HepG2 (cell line): Measurements from ENCODE around the gene IRF7. TPM values are rescaled to one million over a fixed set of nuclear protein-coding genes. Genes with fewer than 3 reads are reported as not detected.
A peak's percentile ranks its signal among the peaks of the same experiment; 100 is the strongest.

Experiments
- FOXC1 ChIP-seq: sonication (generic); formaldehyde crosslinking; IDR thresholded peaks from 2 replicates; pipeline ENCODE4 v1.8.0; 2022; ENCODE audit warnings: mild to moderate bottlenecking, missing genetic modification reagents, borderline replicate concordance
- GATA4 ChIP-seq: sonication (generic); IDR thresholded peaks from 2 replicates; pipeline ENCODE4 v1.6.1; 2016; ENCODE audit warnings: antibody characterized with exemption, low read depth, borderline replicate concordance
- KAT8 ChIP-seq: IDR thresholded peaks from 2 replicates; pipeline ENCODE4 v1.6.1; 2016; ENCODE audit warnings: missing genetic modification reagents, missing compliant biosample characterization
- KDM5B ChIP-seq: sonication (generic); formaldehyde crosslinking; IDR thresholded peaks from 2 replicates; pipeline ENCODE4 v1.4.0; 2020; ENCODE audit warnings: missing genetic modification reagents, mild to moderate bottlenecking, borderline replicate concordance
- MTA3 ChIP-seq: sonication (generic); formaldehyde crosslinking; IDR thresholded peaks from 2 replicates; pipeline ENCODE4 v1.4.0; 2020; ENCODE audit warnings: missing genetic modification reagents
- MTF1 ChIP-seq: sonication (generic); formaldehyde crosslinking; IDR thresholded peaks from 2 replicates; pipeline ENCODE4 v1.5.0; 2020; ENCODE audit warnings: missing genetic modification reagents
- NFATC3 ChIP-seq: sonication (generic); formaldehyde crosslinking; IDR thresholded peaks from 2 replicates; pipeline ENCODE4 v1.5.1; 2020; ENCODE audit warnings: mild to moderate bottlenecking, missing genetic modification reagents
- NR0B2 ChIP-seq: sonication (generic); formaldehyde crosslinking; IDR thresholded peaks from 2 replicates; pipeline ENCODE4 v1.4.0; 2020; ENCODE audit warnings: mild to moderate bottlenecking, missing genetic modification reagents
- PRPF4 ChIP-seq: fragments of 200-400 bp; formaldehyde crosslinking; IDR thresholded peaks from 2 replicates; pipeline ENCODE4 v1.6.1; 2016; ENCODE audit warnings: low read length, low read depth; ENCODE audit not compliant: poor library complexity, severe bottlenecking
- REXO4 ChIP-seq: sonication (generic); formaldehyde crosslinking; IDR thresholded peaks from 2 replicates; pipeline ENCODE4 v1.8.0; 2022; ENCODE audit warnings: missing genetic modification reagents, mild to moderate bottlenecking, borderline replicate concordance
- SOX6 ChIP-seq, 2 experiments: fragments of 450-650 bp in 1 of 2; sonication (generic) in 1 of 2; formaldehyde crosslinking in 1 of 2; IDR thresholded peaks; 2 replicates each; pipeline versions ENCODE4 v1.4.0 to v1.6.1; 2017 to 2020; ENCODE audit warnings: antibody characterized with exemption in 1 of 2, mild to moderate bottlenecking in 1 of 2, missing genetic modification reagents in 1 of 2
- SSRP1 ChIP-seq: IDR thresholded peaks from 2 replicates; pipeline ENCODE4 v1.6.1; 2016; ENCODE audit warnings: control low read depth
- SYNCRIP ChIP-seq: fragments of 200-400 bp; formaldehyde crosslinking; IDR thresholded peaks from 2 replicates; pipeline ENCODE4 v1.6.1; 2018; ENCODE audit warnings: mild to moderate bottlenecking, low read depth, low read length; ENCODE audit not compliant: insufficient read depth
- ZBTB2 ChIP-seq: sonication (generic); formaldehyde crosslinking; IDR thresholded peaks from 2 replicates; pipeline ENCODE4 v1.8.0; 2022; ENCODE audit warnings: low read depth, missing genetic modification reagents
- ZBTB7B ChIP-seq: sonication (generic); formaldehyde crosslinking; IDR thresholded peaks from 2 replicates; pipeline ENCODE4 v1.4.0; 2020; ENCODE audit warnings: missing genetic modification reagents
- ZNF263 ChIP-seq: sonication (generic); formaldehyde crosslinking; IDR thresholded peaks from 2 replicates; pipeline ENCODE4 v1.4.0; 2020; ENCODE audit warnings: missing genetic modification reagents
- ZNF34 ChIP-seq: sonication (generic); formaldehyde crosslinking; IDR thresholded peaks from 2 replicates; pipeline ENCODE4 v1.4.0; 2020; ENCODE audit warnings: mild to moderate bottlenecking, missing genetic modification reagents, borderline replicate concordance
- ZNF556 ChIP-seq: sonication (generic); formaldehyde crosslinking; IDR thresholded peaks from 2 replicates; pipeline ENCODE4 v1.4.0; 2020; ENCODE audit warnings: mild to moderate bottlenecking, missing genetic modification reagents, borderline replicate concordance
- ZNF7 ChIP-seq: IDR thresholded peaks from 2 replicates; pipeline ENCODE4 v1.6.1; 2016; ENCODE audit warnings: missing biosample characterization, missing genetic modification reagents
- polyA plus RNA-seq, 8 experiments: library from polyadenylated mRNA; depleted of rRNA in 3 of 8; stranded (reverse) in 7 of 8; unstranded in 1 of 8; fragments of >200 nt; fragmentation: Illumina TruSeq in 4 of 8; extraction: Trizol in 4 of 8; gene quantifications; 2 replicates each; pipeline versions ENCODE4 v1.2.1 to v1.2.3, GENCODE V29; 2011 to 2016; ENCODE audit warnings: low read depth in 4 of 8, missing spikeins in 1 of 8, mixed read lengths in 1 of 8; ENCODE audit not compliant: insufficient read depth in 1 of 8
- total RNA-seq, 5 experiments: library from RNA; depleted of rRNA; stranded (reverse); fragments of >200 nt; fragmentation: Illumina TruSeq; extraction: Trizol; gene quantifications; 2 replicates each; pipeline ENCODE4 v1.2.3, GENCODE V29; 2016; ENCODE audit warnings: low read depth in 1 of 5
- TF ChIP-seq, protein P1 (sequence below): sonication (generic); formaldehyde crosslinking; IDR thresholded peaks from 2 replicates; pipeline ENCODE4 v1.9.0; 2021; ENCODE audit warnings: missing genetic modification reagents, borderline replicate concordance

The IRF7 gene
- total and polyA plus RNA-seq, 2 of the 13 experiments (the other 11 are each of a cell fraction or from before 2014, with no cell fraction given) = not detected

- TF ChIP-seq REXO4 (CRISPR knock-in tag) (no peak), NR0B2 (CRISPR knock-in tag) (no peak), GATA4 (no peak), ZNF556 (no peak), KAT8 (CRISPR knock-in tag) (no peak), MTA3 (CRISPR knock-in tag) (no peak), ZNF34 (CRISPR knock-in tag) (no peak), PRPF4 (no peak), MTF1 (no peak), ZBTB7B (CRISPR knock-in tag) (no peak), ZBTB2 (CRISPR knock-in tag) (no peak), SOX6 (IDR thresholded peaks at IDR 0.05) (no peak), SOX6 (CRISPR knock-in tag; IDR thresholded peaks at IDR 0.05) (0 out of 2 replicates have a peak, but pooled peaks have one; percentile 11), SYNCRIP (no peak), SSRP1 (CRISPR knock-in tag) (no peak), KDM5B (CRISPR knock-in tag) (no peak), FOXC1 (CRISPR knock-in tag) (no peak), ZNF7 (CRISPR knock-in tag) (no peak), ZNF263 (0 out of 2 replicates have a peak, but pooled peaks have one; percentile 15), NFATC3 (CRISPR knock-in tag) (no peak)
- TF ChIP-seq, protein P1, sequence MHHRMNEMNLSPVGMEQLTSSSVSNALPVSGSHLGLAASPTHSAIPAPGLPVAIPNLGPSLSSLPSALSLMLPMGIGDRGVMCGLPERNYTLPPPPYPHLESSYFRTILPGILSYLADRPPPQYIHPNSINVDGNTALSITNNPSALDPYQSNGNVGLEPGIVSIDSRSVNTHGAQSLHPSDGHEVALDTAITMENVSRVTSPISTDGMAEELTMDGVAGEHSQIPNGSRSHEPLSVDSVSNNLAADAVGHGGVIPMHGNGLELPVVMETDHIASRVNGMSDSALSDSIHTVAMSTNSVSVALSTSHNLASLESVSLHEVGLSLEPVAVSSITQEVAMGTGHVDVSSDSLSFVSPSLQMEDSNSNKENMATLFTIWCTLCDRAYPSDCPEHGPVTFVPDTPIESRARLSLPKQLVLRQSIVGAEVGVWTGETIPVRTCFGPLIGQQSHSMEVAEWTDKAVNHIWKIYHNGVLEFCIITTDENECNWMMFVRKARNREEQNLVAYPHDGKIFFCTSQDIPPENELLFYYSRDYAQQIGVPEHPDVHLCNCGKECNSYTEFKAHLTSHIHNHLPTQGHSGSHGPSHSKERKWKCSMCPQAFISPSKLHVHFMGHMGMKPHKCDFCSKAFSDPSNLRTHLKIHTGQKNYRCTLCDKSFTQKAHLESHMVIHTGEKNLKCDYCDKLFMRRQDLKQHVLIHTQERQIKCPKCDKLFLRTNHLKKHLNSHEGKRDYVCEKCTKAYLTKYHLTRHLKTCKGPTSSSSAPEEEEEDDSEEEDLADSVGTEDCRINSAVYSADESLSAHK (CRISPR knock-in tag) = no peak
- TF ChIP-seq, all 625 proteins: peak for 21
Measured at GRCh38 chr11:578276-579035, 37.3 kb downstream of the IRF7 start (continued).
